OCI-LY7 (cell line): ENCODE results near the gene TMIGD3. TPM values are rescaled to one million over a fixed set of nuclear protein-coding genes. Genes with fewer than 3 reads are reported as not detected.

ENCODE experiments used
- BruUV-seq: library from RNA; stranded (reverse); fragments of 400-500 nt; replicated peaks from 2 replicates; lab custom pipeline; 2021; lab: Mats Ljungman, UMichigan
- CTCF ChIA-PET: fragments of 300-600 bp; sonication (Branson Sonifier 250); formaldehyde crosslinking; loops from one replicate; lab custom pipeline; 2022; ENCODE audit warnings: antibody characterized with exemption; ENCODE audit not compliant: unreplicated experiment; lab: Charles Lee
- POLR2A ChIA-PET: fragments of 300-600 bp; sonication (Branson Sonifier 250); formaldehyde crosslinking; loops from one replicate; lab custom pipeline; 2022; ENCODE audit warnings: antibody characterized with exemption; lab: Charles Lee
- DNase-seq: peaks from one replicate; pipeline ENCODE4 v3.0.0-alpha.2; 2015; ENCODE audit warnings: low spot score
- H2AFZ ChIP-seq: fragments of 200-600 bp; sonication (generic), shearing (Covaris generic); 2 replicates; pipeline ENCODE4 v1.6.1; 2014; ENCODE audit warnings: mild to moderate bottlenecking, antibody characterized with exemption, low read length, moderate library complexity
- H3K27ac ChIP-seq: fragments of 200-600 bp; sonication (generic); 2 replicates; pipeline ENCODE4 v1.5.1; 2014; ENCODE audit warnings: mixed run types, low read depth, mild to moderate bottlenecking, moderate library complexity, low read length, inconsistent platforms; ENCODE audit not compliant: poor library complexity, severe bottlenecking
- H3K36me3 ChIP-seq: fragments of 200-600 bp; sonication (generic); 2 replicates; pipeline ENCODE4 v1.6.1; 2014; ENCODE audit warnings: mild to moderate bottlenecking, antibody characterized with exemption, low read length, moderate library complexity, mixed read lengths; ENCODE audit not compliant: insufficient read depth
- H3K4me1 ChIP-seq: fragments of 200-600 bp; sonication (generic); 2 replicates; pipeline ENCODE4 v1.5.1; 2014; ENCODE audit warnings: mild to moderate bottlenecking, low read length; ENCODE audit not compliant: insufficient read depth, poor library complexity, severe bottlenecking
- H3K4me2 ChIP-seq: fragments of 200-600 bp; sonication (generic); 2 replicates; pipeline ENCODE4 v1.6.1; 2014; ENCODE audit warnings: mild to moderate bottlenecking, low read length
- H3K4me3 ChIP-seq: fragments of 200-600 bp; sonication (generic); 2 replicates; pipeline ENCODE4 v1.5.1; 2014; ENCODE audit warnings: mild to moderate bottlenecking, low read depth, low read length; ENCODE audit not compliant: poor library complexity, severe bottlenecking
- H3K79me2 ChIP-seq: fragments of 200-600 bp; sonication (generic); 2 replicates; pipeline ENCODE4 v1.6.1; 2016; ENCODE audit warnings: low read depth, mild to moderate bottlenecking, low read length, moderate library complexity, mixed read lengths; ENCODE audit not compliant: insufficient read depth
- H3K9me2 ChIP-seq: fragments of 200-600 bp; sonication (generic); 2 replicates; pipeline ENCODE4 v1.6.1; 2016; ENCODE audit warnings: mild to moderate bottlenecking, low read length, mixed read lengths; ENCODE audit not compliant: insufficient read depth
- H3K9me3 ChIP-seq: fragments of 200-600 bp; sonication (generic); 2 replicates; pipeline ENCODE4 v1.6.1; 2014; ENCODE audit warnings: mild to moderate bottlenecking, mixed run types, low read length, mixed read lengths
- H4K20me1 ChIP-seq: fragments of 200-600 bp; sonication (generic); 2 replicates; pipeline ENCODE4 v1.6.1; 2014; ENCODE audit warnings: mild to moderate bottlenecking, antibody characterized with exemption, low read length, moderate library complexity, mixed read lengths; ENCODE audit not compliant: insufficient read depth
- CTCF ChIP-seq: fragments of 200-600 bp; sonication (generic); conservative IDR thresholded peaks from 2 replicates; pipeline ENCODE4 v1.5.1; 2014; ENCODE audit warnings: mild to moderate bottlenecking, antibody characterized with exemption, low read length, moderate library complexity, mixed read lengths
- EZH2phosphoT487 ChIP-seq: fragments of 200-600 bp; sonication (generic); IDR thresholded peaks from 2 replicates; pipeline ENCODE4 v1.6.1; 2018; ENCODE audit warnings: low read depth, borderline replicate concordance, mild to moderate bottlenecking, mixed run types, antibody characterized with exemption, low read length, moderate library complexity, mixed read lengths
- intact Hi-C: fragments of 100-400 bp; cut with micrococcal nuclease; formaldehyde crosslinking; loops from one replicate; pipeline ENCODE4 v1.10.0; 2022; ENCODE audit not compliant: unreplicated experiment
- total RNA-seq, 2 experiments: library from RNA; depleted of rRNA in 1 of 2; stranded (reverse); fragments of >200 nt in 1 of 2; shearing (Covaris generic) in 1 of 2; gene quantifications; 2 replicates each; pipeline ENCODE4 v1.2.3, GENCODE V29; 2014 to 2022

The TMIGD3 gene
- total RNA-seq, 2 experiments from 2014 or later, result not detected

GRCh38 chr1:111462370-111463028, 40.9 kb downstream of the TMIGD3 start:
- no peak for TF ChIP-seq CTCF
- no TSS peak for BruUV-seq
- Histone ChIP-seq H3K9me3 (no peaks in the 10 kb centered on the region), H3K4me2 (no peak overlapping the region), H3K79me2 (peaks cover 3% of the 10 kb centered on the region; the same call in 1 of the 2 replicates), H3K9me2 (no peaks in the 10 kb centered on the region), H3K4me3 (no peak overlapping the region), H4K20me1 (0 out of 2 replicates have a peak, but pooled peaks cover 2% of the 10 kb centered on the region), H3K27ac (no peak overlapping the region), H3K4me1 (no peaks in the 10 kb centered on the region), H2AFZ (no peak overlapping the region), H3K36me3 (peaks cover 57% of the 10 kb centered on the region)
- CTCF ChIA-PET, result no interaction called here
- POLR2A ChIA-PET, result interaction anchor here (0.6 to 2.1 kb wide), 5 partner anchors 9 to 301 kb away, joined by 3 to 7 read pairs (median 4); no protein-coding TSS in a partner anchor
- no peak for DNase-seq
- intact Hi-C loops, result no loop called here

- peaks cover 65% of the 10 kb centered on the region for H3K36me3 ChIP-seq
- CTCF ChIA-PET, result no interaction called here
Observed at GRCh38 chr1:111461765-111462164, 41.7 kb downstream of the TMIGD3 start.

More at GRCh38 chr1:111461765-111462164, 41.7 kb downstream of the TMIGD3 start:
- Histone ChIP-seq H4K20me1 (0 out of 2 replicates have a peak, but pooled peaks cover 5% of the 10 kb centered on the region), H3K4me2 (no peak overlapping the region), H3K4me1 (no peaks in the 10 kb centered on the region), H3K27ac (no peak overlapping the region), H2AFZ (no peak overlapping the region), H3K4me3 (no peak overlapping the region), H3K79me2 (peaks cover 6% of the 10 kb centered on the region; the same call in 1 of the 2 replicates), H3K9me3 (no peaks in the 10 kb centered on the region), H3K9me2 (no peaks in the 10 kb centered on the region)
- DNase-seq, result no peak
- POLR2A ChIA-PET, result interaction anchor here (0.7 to 2.1 kb wide), 4 partner anchors 9 to 65 kb away, joined by 4 to 7 read pairs (median 4); partner anchors contain the start of genes ATP5PB and WDR77
- BruUV-seq, result no TSS peak
- intact Hi-C loops, result no loop called here
- TF ChIP-seq CTCF (no peak), EZH2phosphoT487 (no peak)
